ENCODE results near the gene PCSK1.

PCSK1 gene

GRCh38 chr5:96433066-96433447 lies at the start of gene PCSK1:
TSS of gene PCSK1 (minus strand) at chr5:96433248. CDS start at chr5:96433042, 206 bp downstream.
- peaks cover 11% of the 10 kb centered on the region for H3K4me1 Mint-ChIP-seq (ENCODE audit: low read depth)
- no peaks in the 10 kb centered on the region for H3K9me3 Mint-ChIP-seq (ENCODE audit: low read depth)
- H3K27ac Mint-ChIP-seq, result no peak within 1 kb of the TSS
- H3K27me3 Mint-ChIP-seq, result peaks cover 51% of the 10 kb centered on the region
- H3K36me3 Mint-ChIP-seq, result no peaks in the 10 kb centered on the region
- H3K4me3 Mint-ChIP-seq, result no peak within 1 kb of the TSS

GRCh38 chr5:96481867-96482266 lies 48.8 kb upstream of the PCSK1 start:
- Mint-ChIP-seq H3K36me3 (no peaks in the 10 kb centered on the region), H3K9me3 (ENCODE audit: low read depth) (no peaks in the 10 kb centered on the region), H3K27me3 (no peaks in the 10 kb centered on the region), H3K4me1 (ENCODE audit: low read depth) (no peaks in the 10 kb centered on the region), H3K27ac (no peak overlapping the region), H3K4me3 (no peak overlapping the region)

- Mint-ChIP-seq H3K4me1 (ENCODE audit: low read depth) (no peaks in the 10 kb centered on the region), H3K36me3 (no peaks in the 10 kb centered on the region), H3K4me3 (no peak overlapping the region), H3K27me3 (no peaks in the 10 kb centered on the region), H3K27ac (no peak overlapping the region), H3K9me3 (ENCODE audit: low read depth) (no peaks in the 10 kb centered on the region)
These were observed 48.1 kb upstream of the PCSK1 start for GRCh38 chr5:96481009-96481786.

- H3K27ac Mint-ChIP-seq, result no peak overlapping the region
- no peaks in the 10 kb centered on the region for H3K4me1 Mint-ChIP-seq (ENCODE audit: low read depth)
- H3K9me3 Mint-ChIP-seq (ENCODE audit: low read depth), result no peaks in the 10 kb centered on the region
- no peaks in the 10 kb centered on the region for H3K36me3 Mint-ChIP-seq
- no peak overlapping the region for H3K4me3 Mint-ChIP-seq
- no peaks in the 10 kb centered on the region for H3K27me3 Mint-ChIP-seq
These were observed 45.9 kb upstream of the PCSK1 start for GRCh38 chr5:96478983-96479382.

GRCh38 chr5:96476654-96477053 lies 43.6 kb upstream of the PCSK1 start:
- Mint-ChIP-seq H3K4me1 (ENCODE audit: low read depth) (no peaks in the 10 kb centered on the region), H3K4me3 (no peak overlapping the region), H3K9me3 (ENCODE audit: low read depth) (no peaks in the 10 kb centered on the region), H3K27me3 (no peaks in the 10 kb centered on the region), H3K27ac (no peak overlapping the region), H3K36me3 (no peaks in the 10 kb centered on the region)

- H3K27me3 Mint-ChIP-seq, result peaks cover 2% of the 10 kb centered on the region
- no peaks in the 10 kb centered on the region for H3K36me3 Mint-ChIP-seq
- no peak overlapping the region for H3K4me3 Mint-ChIP-seq
- H3K4me1 Mint-ChIP-seq (ENCODE audit: low read depth), result no peaks in the 10 kb centered on the region
- no peak overlapping the region for H3K27ac Mint-ChIP-seq
- no peaks in the 10 kb centered on the region for H3K9me3 Mint-ChIP-seq (ENCODE audit: low read depth)
These were observed 41.0 kb upstream of the PCSK1 start for GRCh38 chr5:96474073-96474472.

- H3K9me3 Mint-ChIP-seq (ENCODE audit: low read depth), result no peaks in the 10 kb centered on the region
- no peaks in the 10 kb centered on the region for H3K4me1 Mint-ChIP-seq (ENCODE audit: low read depth)
- H3K36me3 Mint-ChIP-seq, result no peaks in the 10 kb centered on the region
- H3K4me3 Mint-ChIP-seq, result no peak overlapping the region
- no peak overlapping the region for H3K27ac Mint-ChIP-seq
- peaks cover 8% of the 10 kb centered on the region for H3K27me3 Mint-ChIP-seq
These were observed 40.1 kb upstream of the PCSK1 start for GRCh38 chr5:96473155-96473554.

- H3K4me1 Mint-ChIP-seq (ENCODE audit: low read depth), result no peaks in the 10 kb centered on the region
- H3K27ac Mint-ChIP-seq, result no peak overlapping the region
- H3K27me3 Mint-ChIP-seq, result peaks cover 17% of the 10 kb centered on the region
- no peak overlapping the region for H3K4me3 Mint-ChIP-seq
- H3K9me3 Mint-ChIP-seq (ENCODE audit: low read depth), result no peaks in the 10 kb centered on the region
- no peaks in the 10 kb centered on the region for H3K36me3 Mint-ChIP-seq
These were observed 37.7 kb upstream of the PCSK1 start for GRCh38 chr5:96470785-96471184.

GRCh38 chr5:96468956-96469355 lies 35.9 kb upstream of the PCSK1 start:
- Mint-ChIP-seq H3K4me3 (no peak overlapping the region), H3K36me3 (no peaks in the 10 kb centered on the region), H3K27ac (no peak overlapping the region), H3K27me3 (peaks cover 17% of the 10 kb centered on the region), H3K9me3 (ENCODE audit: low read depth) (no peaks in the 10 kb centered on the region), H3K4me1 (ENCODE audit: low read depth) (no peaks in the 10 kb centered on the region)

GRCh38 chr5:96463091-96463490 lies 30.0 kb upstream of the PCSK1 start:
- H3K4me3 Mint-ChIP-seq, result no peak overlapping the region
- H3K36me3 Mint-ChIP-seq, result no peaks in the 10 kb centered on the region
- peaks cover 19% of the 10 kb centered on the region for H3K27me3 Mint-ChIP-seq
- H3K27ac Mint-ChIP-seq, result no peak overlapping the region
- no peaks in the 10 kb centered on the region for H3K4me1 Mint-ChIP-seq (ENCODE audit: low read depth)
- no peaks in the 10 kb centered on the region for H3K9me3 Mint-ChIP-seq (ENCODE audit: low read depth)

GRCh38 chr5:96459313-96460121 lies 26.5 kb upstream of the PCSK1 start:
- Mint-ChIP-seq H3K4me1 (ENCODE audit: low read depth) (no peaks in the 10 kb centered on the region), H3K4me3 (no peak overlapping the region), H3K27ac (no peak overlapping the region), H3K9me3 (ENCODE audit: low read depth) (peaks cover 7% of the 10 kb centered on the region), H3K36me3 (no peaks in the 10 kb centered on the region), H3K27me3 (peaks cover 10% of the 10 kb centered on the region)

- no peak overlapping the region for H3K27ac Mint-ChIP-seq
- no peaks in the 10 kb centered on the region for H3K36me3 Mint-ChIP-seq
- H3K9me3 Mint-ChIP-seq (ENCODE audit: low read depth), result peaks cover 7% of the 10 kb centered on the region
- H3K4me3 Mint-ChIP-seq, result no peak overlapping the region
- H3K27me3 Mint-ChIP-seq, result peaks cover 10% of the 10 kb centered on the region
- H3K4me1 Mint-ChIP-seq (ENCODE audit: low read depth), result no peaks in the 10 kb centered on the region
These were observed 25.1 kb upstream of the PCSK1 start for GRCh38 chr5:96458176-96458575.

- peaks cover 3% of the 10 kb centered on the region for H3K27me3 Mint-ChIP-seq
These were observed 22.7 kb upstream of the PCSK1 start for GRCh38 chr5:96455789-96456188.

GRCh38 chr5:96453394-96453793 lies 20.3 kb upstream of the PCSK1 start:
- H3K4me3 Mint-ChIP-seq, result no peak overlapping the region
- no peaks in the 10 kb centered on the region for H3K36me3 Mint-ChIP-seq
- peaks cover 4% of the 10 kb centered on the region for H3K27me3 Mint-ChIP-seq
- H3K9me3 Mint-ChIP-seq (ENCODE audit: low read depth), result peaks cover 12% of the 10 kb centered on the region
- no peaks in the 10 kb centered on the region for H3K4me1 Mint-ChIP-seq (ENCODE audit: low read depth)
- no peak overlapping the region for H3K27ac Mint-ChIP-seq

More at GRCh38 chr5:96455789-96456188, 22.7 kb upstream of the PCSK1 start:
- Mint-ChIP-seq H3K9me3 (ENCODE audit: low read depth) (peaks cover 10% of the 10 kb centered on the region), H3K27ac (no peak overlapping the region), H3K4me1 (ENCODE audit: low read depth) (no peaks in the 10 kb centered on the region), H3K36me3 (no peaks in the 10 kb centered on the region), H3K4me3 (no peak overlapping the region)

- H3K36me3 Mint-ChIP-seq, result no peaks in the 10 kb centered on the region
- H3K27me3 Mint-ChIP-seq, result peaks cover 15% of the 10 kb centered on the region
- no peak overlapping the region for H3K4me3 Mint-ChIP-seq
- no peak overlapping the region for H3K27ac Mint-ChIP-seq
- H3K4me1 Mint-ChIP-seq (ENCODE audit: low read depth), result no peaks in the 10 kb centered on the region
- H3K9me3 Mint-ChIP-seq (ENCODE audit: low read depth), result peaks cover 5% of the 10 kb centered on the region
These were observed 14.9 kb upstream of the PCSK1 start for GRCh38 chr5:96447949-96448348.
